Osteocyte (in vitro differentiated cells): Measurements from ENCODE around the gene NIPAL4. TPM values are rescaled to one million over a fixed set of nuclear protein-coding genes. Genes with fewer than 3 reads are reported as not detected.

ENCODE experiments used
- DNase-seq: peaks from one replicate; pipeline ENCODE4 v3.0.0; 2021; ENCODE audit warnings: mixed read lengths; ENCODE audit not compliant: unreplicated experiment; ENCODE audit errors: extremely low spot score
- H3K27ac Mint-ChIP-seq: one replicate; pipeline ENCODE4 v1.8.0; 2021; ENCODE audit warnings: mild to moderate bottlenecking, mixed read lengths; ENCODE audit not compliant: unreplicated experiment
- H3K27me3 Mint-ChIP-seq: one replicate; pipeline ENCODE4 v1.8.0; 2021; ENCODE audit warnings: mixed read lengths; ENCODE audit not compliant: unreplicated experiment
- H3K36me3 Mint-ChIP-seq: one replicate; pipeline ENCODE4 v1.8.0; 2021; ENCODE audit warnings: mixed read lengths; ENCODE audit not compliant: unreplicated experiment
- H3K4me1 Mint-ChIP-seq: one replicate; pipeline ENCODE4 v1.8.0; 2021; ENCODE audit warnings: mixed read lengths; ENCODE audit not compliant: unreplicated experiment
- H3K4me3 Mint-ChIP-seq: one replicate; pipeline ENCODE4 v1.8.0; 2021; ENCODE audit warnings: mild to moderate bottlenecking, moderate library complexity, mixed read lengths; ENCODE audit not compliant: unreplicated experiment
- H3K9me3 Mint-ChIP-seq: one replicate; pipeline ENCODE4 v1.8.0; 2021; ENCODE audit warnings: mixed read lengths; ENCODE audit not compliant: unreplicated experiment
- total RNA-seq: library from RNA; stranded (reverse); gene quantifications from 2 replicates; pipeline ENCODE4 v1.2.1, GENCODE V29; 2021
- TF ChIP-seq, protein P1 (sequence below): fragments of 200-600 bp; sonication (generic); IDR thresholded peaks from 2 replicates; pipeline ENCODE4 v1.5.0; 2021; ENCODE audit warnings: antibody characterized with exemption, mild to moderate bottlenecking, moderate library complexity

The NIPAL4 gene
- total RNA-seq, 1 donor from 2014 or later: 2.3 TPM

DNA sequence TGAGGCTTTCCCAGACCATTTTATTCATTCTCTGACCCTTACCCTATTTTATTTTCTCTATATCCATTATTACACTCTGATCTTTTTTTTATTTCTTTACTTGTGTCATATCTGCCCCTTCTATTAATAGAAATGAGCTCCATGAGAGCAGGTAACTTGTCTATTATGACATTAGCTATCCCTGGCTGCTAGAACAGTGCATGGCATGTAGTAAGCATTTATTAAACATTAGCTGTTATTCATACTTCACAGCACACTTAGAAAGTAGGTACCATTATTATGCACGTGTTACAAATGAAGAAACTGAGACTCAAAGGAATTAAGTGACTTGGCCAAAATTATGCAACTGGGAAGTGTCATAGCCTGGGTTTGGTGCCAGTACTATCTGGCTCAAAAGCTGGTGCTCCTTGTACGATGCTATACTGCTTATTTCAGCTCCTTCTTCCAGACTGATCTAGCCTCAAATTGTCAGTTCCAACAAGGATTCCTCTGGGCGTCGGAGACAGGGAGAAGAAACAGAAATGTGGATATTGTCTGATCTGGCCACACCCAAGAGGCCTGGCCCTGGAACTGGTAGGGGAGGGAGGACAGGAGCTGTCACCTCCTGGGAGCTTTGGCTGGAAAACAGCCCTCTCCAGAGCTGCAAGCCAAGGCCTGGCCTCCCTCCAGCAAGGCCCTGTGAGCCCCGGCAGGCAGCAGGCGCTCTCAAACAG is 10.8 kb upstream of the NIPAL4 start:
- Mint-ChIP-seq H3K9me3 (no peaks in the 10 kb centered on the region), H3K4me1 (peaks cover 15% of the 10 kb centered on the region), H3K4me3 (no peak overlapping the region), H3K27me3 (no peaks in the 10 kb centered on the region), H3K27ac (no peak overlapping the region), H3K36me3 (no peaks in the 10 kb centered on the region)
- TF ChIP-seq, protein P1, sequence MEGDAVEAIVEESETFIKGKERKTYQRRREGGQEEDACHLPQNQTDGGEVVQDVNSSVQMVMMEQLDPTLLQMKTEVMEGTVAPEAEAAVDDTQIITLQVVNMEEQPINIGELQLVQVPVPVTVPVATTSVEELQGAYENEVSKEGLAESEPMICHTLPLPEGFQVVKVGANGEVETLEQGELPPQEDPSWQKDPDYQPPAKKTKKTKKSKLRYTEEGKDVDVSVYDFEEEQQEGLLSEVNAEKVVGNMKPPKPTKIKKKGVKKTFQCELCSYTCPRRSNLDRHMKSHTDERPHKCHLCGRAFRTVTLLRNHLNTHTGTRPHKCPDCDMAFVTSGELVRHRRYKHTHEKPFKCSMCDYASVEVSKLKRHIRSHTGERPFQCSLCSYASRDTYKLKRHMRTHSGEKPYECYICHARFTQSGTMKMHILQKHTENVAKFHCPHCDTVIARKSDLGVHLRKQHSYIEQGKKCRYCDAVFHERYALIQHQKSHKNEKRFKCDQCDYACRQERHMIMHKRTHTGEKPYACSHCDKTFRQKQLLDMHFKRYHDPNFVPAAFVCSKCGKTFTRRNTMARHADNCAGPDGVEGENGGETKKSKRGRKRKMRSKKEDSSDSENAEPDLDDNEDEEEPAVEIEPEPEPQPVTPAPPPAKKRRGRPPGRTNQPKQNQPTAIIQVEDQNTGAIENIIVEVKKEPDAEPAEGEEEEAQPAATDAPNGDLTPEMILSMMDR: no peak
- no peak for DNase-seq

DNA sequence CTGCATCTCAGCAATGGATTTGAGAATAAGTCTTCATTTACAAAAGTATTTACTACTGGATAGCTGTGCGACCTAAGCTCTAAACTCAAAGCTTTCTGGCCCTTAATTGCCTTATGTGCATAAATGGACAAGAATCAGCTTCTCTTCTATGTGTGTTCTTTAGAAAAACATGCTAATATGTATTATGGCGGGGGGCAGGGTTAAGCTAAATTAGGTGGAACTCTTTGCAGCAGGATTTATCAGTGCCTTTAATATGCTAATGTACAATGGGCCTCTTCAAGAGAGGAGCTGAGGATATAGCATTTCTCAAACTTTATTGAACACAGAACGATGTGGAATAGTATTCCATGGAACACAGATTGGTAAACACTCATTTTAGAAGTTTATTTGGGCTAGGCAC is 10.0 kb upstream of the NIPAL4 start:
- DNase-seq: no peak
- TF ChIP-seq, protein P1: no peak
- H3K4me3 Mint-ChIP-seq: no peak overlapping the region
- H3K36me3 Mint-ChIP-seq: no peaks in the 10 kb centered on the region
- no peak overlapping the region for H3K27ac Mint-ChIP-seq
- H3K4me1 Mint-ChIP-seq: peaks cover 15% of the 10 kb centered on the region
- no peaks in the 10 kb centered on the region for H3K27me3 Mint-ChIP-seq
- H3K9me3 Mint-ChIP-seq: no peaks in the 10 kb centered on the region

DNA sequence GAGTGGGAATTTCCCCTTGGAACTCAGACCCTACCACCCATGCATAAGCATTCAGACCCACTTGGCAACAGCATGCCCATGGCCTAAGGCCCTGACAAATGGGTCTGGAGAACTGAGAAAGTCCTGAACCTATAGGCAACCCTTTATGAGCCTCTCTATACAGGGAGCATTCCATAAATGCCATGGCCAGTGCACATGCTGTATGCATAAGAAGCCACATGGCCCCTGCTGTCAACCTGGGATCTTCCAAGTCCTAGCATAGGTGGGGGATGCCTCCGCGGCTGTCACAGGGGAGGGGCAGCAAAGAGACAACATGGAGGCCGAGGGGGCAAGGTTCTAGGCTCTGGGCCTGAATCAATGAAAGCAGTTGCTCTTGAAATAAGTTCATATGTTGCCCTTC is 8.2 kb upstream of the NIPAL4 start:
- no peaks in the 10 kb centered on the region for H3K36me3 Mint-ChIP-seq
- peaks cover 15% of the 10 kb centered on the region for H3K4me1 Mint-ChIP-seq
- TF ChIP-seq, protein P1: no peak
- no peak for DNase-seq
- no peak overlapping the region for H3K4me3 Mint-ChIP-seq
- no peak overlapping the region for H3K27ac Mint-ChIP-seq
- no peaks in the 10 kb centered on the region for H3K27me3 Mint-ChIP-seq
- no peaks in the 10 kb centered on the region for H3K9me3 Mint-ChIP-seq

DNA sequence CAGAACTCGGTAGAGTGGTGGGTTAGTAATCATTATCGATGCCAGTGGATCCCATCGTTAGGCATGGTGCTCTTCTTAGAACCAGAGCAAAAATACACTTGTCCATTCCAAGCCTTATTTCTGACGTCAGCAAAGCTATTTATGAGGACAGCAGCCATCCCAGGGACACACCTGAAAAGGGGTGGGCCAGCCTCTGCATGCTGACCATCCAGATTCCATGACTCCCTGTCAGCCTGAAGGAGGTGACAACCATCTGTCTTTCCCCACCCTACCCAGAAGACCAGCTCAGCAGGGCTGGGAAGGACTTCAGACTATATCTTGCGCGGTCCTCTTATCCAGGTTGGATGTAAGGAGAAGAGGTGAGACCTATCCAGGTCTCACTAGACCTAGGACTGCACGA is 5.7 kb upstream of the NIPAL4 start:
- peaks cover 8% of the 10 kb centered on the region for H3K4me1 Mint-ChIP-seq
- no peaks in the 10 kb centered on the region for H3K36me3 Mint-ChIP-seq
- no peak overlapping the region for H3K4me3 Mint-ChIP-seq
- H3K27ac Mint-ChIP-seq: no peak overlapping the region
- peak; percentile 30 for DNase-seq
- H3K9me3 Mint-ChIP-seq: no peaks in the 10 kb centered on the region
- H3K27me3 Mint-ChIP-seq: no peaks in the 10 kb centered on the region
- TF ChIP-seq, protein P1: no peak

DNA sequence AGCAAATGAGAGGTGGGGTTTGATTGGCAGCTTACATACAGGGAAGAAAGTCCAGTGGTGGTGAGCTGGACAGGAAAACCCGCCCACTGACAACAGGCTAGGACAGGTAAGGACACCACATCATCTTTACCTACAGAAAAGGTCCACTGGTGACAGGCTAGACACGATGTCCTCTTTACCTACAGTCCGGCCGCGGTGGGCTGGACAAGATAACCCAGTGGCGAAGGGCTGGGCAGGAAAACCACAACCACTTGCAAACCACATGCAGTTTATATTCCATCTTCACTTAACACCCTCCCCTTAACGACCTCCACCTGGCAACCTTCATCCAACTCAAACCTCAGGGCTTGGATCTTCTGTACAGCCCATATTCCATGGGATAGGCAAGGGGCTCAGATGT is 5.0 kb upstream of the NIPAL4 start:
- Mint-ChIP-seq H3K4me1 (peaks cover 8% of the 10 kb centered on the region), H3K9me3 (no peaks in the 10 kb centered on the region), H3K4me3 (no peak overlapping the region), H3K27ac (no peak overlapping the region), H3K36me3 (no peaks in the 10 kb centered on the region), H3K27me3 (no peaks in the 10 kb centered on the region)
- DNase-seq: peak; percentile 46
- TF ChIP-seq, protein P1: no peak
